GM19372 (cell line): Measurements from ENCODE around the gene APLNR.

Experiments
- ATAC-seq: cut with Tn5 transposase; IDR thresholded peaks from one replicate; pipeline ENCODE4 v1.9.1; 2021; ENCODE audit warnings: mild to moderate bottlenecking, low read depth, moderate library complexity; ENCODE audit not compliant: unreplicated experiment

The APLNR gene

GRCh38 chr11:57254631-57255030 lies 17.6 kb upstream of the APLNR start:
- ATAC-seq, result no peak

GRCh38 chr11:57251491-57252104 lies 14.5 kb upstream of the APLNR start:
- ATAC-seq, result no peak

- ATAC-seq, result no peak
These were observed 14.0 kb upstream of the APLNR start for GRCh38 chr11:57251037-57251436.

DNA sequence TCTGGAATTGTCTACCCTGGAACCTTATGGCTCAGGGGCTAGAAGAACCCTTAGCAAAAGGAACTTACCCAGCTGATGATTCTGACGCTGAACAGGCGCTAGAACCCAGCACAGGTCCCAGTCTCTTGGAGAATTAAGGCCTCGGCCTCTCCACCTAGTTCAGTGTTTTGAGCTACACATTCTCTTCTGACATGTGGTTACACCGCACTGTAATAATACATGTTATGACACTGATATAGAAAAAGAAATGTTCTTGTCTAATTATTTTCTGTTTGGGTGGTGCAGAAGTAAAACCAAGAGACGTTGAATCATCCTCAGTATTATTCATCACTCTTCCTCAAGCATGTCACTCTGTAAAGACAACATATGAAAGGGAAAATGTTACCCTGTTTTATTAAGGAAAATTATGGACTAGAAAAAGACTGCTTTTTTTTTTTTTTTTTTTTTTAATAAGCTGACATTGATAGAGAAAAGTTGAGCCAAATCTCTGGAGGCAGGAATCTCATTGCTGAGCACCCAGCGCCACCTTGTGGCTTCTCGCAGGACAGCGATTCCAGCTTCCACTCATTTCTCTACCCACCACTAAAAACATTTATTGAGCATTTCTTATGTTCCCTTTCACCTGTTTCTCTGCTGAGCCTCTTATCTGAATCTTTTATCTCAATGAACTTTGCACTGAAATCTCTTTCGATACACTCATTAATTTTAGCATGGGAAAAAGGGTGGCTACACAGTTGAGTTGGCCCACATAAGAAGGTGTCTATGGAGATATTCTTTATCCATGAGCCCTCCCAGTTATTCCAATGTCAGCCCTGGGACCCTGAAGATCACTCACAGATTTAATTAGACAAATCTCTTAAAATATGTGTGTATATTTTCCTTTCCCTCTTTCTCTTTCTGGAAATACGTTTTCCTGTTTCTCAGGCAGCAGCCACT lies 12.6 kb upstream of the APLNR start:
- peak; percentile 60 for ATAC-seq

- peak; percentile 51 for ATAC-seq
These were observed 11.8 kb upstream of the APLNR start for GRCh38 chr11:57248780-57249383.

GRCh38 chr11:57244911-57245310 lies 7.9 kb upstream of the APLNR start:
- ATAC-seq, result no peak

DNA sequence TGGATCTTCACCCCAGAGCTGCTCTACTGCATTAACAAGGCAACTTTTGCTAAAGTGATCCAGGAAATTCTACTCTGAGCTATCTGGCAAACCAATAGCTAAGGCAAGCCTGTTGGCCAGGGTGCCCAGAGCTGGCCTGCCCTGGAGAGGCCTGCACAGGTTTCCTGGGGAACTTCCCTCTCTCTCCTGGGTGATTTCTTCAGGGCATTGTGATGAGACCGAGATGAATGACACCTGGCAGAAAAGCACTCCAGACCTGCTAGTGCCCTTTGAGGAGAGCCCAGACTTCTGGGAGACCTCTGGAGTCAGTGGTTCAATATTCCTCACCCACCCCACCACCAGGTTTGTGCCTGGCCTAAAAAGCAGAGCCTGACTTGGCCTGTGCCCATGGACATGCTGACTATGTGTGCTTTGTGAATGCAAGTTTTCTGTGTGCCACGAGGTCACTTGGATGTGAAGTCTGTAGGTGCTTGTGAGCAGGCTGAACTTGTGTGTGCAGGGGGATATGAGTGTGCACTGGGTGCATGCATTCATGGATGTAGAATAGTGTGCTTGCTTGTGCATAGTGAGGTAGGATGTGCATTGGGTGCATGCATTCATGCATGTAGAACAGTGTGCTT lies 4.4 kb upstream of the APLNR start:
- no peak for ATAC-seq

- no peak for ATAC-seq
These were observed 3.7 kb upstream of the APLNR start for GRCh38 chr11:57240757-57241156.

- no peak for ATAC-seq
These were observed 3.0 kb upstream of the APLNR start for GRCh38 chr11:57240007-57240406.

DNA sequence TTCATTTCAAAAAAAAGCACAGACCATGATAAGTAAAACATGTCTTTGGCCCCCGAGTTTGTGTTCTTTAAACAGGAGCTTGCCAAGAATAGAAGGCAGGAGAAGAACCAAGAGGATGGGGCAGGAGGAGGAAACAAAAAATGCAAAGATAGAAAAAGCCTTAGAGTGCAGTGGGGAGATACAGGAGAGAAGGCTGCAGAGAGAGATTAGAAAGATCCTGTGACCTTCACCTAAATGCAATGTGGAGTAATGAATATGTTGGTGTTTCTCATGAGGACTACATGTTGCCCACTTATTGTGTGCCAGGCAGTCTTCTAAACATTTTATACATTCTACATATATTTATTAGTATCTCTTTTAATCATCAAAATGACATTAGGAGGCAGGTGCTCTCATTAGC lies 2.3 kb upstream of the APLNR start:
- no peak for ATAC-seq

DNA sequence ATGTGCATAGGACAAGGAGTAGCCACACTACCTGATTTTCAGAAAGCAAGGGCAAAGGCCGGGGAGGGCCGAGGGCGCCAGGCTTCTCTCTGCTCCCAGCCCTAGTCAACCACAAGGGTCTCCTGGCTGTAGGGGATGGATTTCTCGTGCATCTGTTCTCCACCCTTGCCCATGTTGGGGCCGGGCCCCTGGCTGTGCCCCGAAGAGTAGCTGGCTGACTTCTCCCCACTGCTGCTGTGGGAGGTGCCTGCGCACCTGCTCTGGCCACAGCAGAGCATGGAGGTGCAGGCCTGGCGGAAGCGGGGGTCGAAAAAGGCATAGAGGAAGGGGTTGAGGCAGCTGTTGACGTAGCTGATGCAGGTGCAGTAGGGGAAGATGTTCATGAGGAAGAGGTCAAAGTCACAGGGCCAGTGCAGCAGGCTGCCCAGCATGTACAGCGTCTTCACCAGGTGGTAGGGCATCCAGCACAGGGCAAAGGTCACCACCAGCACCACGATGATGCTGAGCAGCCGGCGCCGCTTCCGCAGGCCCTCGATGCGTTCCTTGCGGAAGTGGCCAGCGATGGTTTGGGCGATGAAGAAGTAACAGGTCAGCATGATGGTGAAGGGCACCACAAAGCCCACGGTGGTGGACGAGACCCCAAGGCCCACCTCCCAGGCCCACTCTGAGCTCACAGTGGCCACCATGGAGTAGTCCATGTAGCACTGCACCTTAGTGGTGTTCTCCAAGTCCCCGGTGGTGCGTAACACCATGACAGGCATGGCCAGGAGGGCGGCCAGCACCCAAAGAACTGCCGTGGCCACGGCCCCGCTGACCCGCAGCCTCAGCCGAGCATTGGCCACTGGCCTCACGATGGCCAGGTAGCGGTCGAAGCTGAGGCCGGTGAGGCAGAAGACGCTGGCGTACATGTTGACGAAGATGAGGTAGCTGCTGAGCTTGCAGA lies 1.0 kb downstream of the APLNR start:
- no peak for ATAC-seq

GRCh38 chr11:57233702-57234101 lies 3.3 kb downstream of the APLNR start:
- no peak for ATAC-seq

- ATAC-seq, result no peak
These were observed 5.4 kb downstream of the APLNR start for GRCh38 chr11:57231539-57232253.

- no peak for ATAC-seq
These were observed 6.1 kb downstream of the APLNR start for GRCh38 chr11:57230791-57231538.

- ATAC-seq, result no peak
These were observed 6.7 kb downstream of the APLNR start for GRCh38 chr11:57230316-57230715.

GRCh38 chr11:57228600-57228999 lies 8.4 kb downstream of the APLNR start:
- ATAC-seq, result no peak

GRCh38 chr11:57224537-57224936 lies 12.5 kb downstream of the APLNR start:
- ATAC-seq, result no peak

GRCh38 chr11:57224128-57224527 lies 12.9 kb downstream of the APLNR start:
- no peak for ATAC-seq

DNA sequence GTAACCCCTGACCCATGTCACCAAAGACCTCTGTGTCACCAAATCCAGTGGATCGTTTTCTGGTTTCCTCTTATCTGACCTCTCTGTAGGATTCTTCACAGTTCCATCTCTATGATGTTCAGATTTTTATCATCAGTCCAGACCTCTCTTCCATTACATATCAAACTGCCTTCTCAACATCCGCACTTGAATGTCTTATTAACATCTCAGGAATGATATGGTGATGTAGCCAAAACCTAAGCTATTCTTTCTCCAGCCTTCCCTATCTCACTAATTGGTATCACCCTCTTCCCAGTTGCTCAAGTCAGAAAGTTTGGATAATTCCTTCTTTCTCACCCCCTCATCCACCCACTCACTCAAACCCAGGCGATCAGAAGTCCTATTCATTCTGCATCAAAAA lies 13.4 kb downstream of the APLNR start:
- no peak for ATAC-seq
